C4-2B (cell line): Measurements from ENCODE around the gene DGKG.

ENCODE experiments used
- H3K27ac ChIP-seq: fragments of 450-650 bp; 2 replicates; pipeline ENCODE4 v1.5.1; 2017
- CTCF ChIP-seq: fragments of 450-650 bp; conservative IDR thresholded peaks from 2 replicates; pipeline ENCODE4 v1.5.1; 2017; ENCODE audit warnings: mild to moderate bottlenecking
- ZFX ChIP-seq: fragments of 450-650 bp; IDR thresholded peaks from 2 replicates; pipeline ENCODE4 v1.6.1; 2017

The DGKG gene

GRCh38 chr3:186141790-186142189 lies 220.2 kb downstream of the DGKG start:
- no peak for TF ChIP-seq CTCF
- no peak for TF ChIP-seq ZFX
- no peak overlapping the region for H3K27ac ChIP-seq

DNA sequence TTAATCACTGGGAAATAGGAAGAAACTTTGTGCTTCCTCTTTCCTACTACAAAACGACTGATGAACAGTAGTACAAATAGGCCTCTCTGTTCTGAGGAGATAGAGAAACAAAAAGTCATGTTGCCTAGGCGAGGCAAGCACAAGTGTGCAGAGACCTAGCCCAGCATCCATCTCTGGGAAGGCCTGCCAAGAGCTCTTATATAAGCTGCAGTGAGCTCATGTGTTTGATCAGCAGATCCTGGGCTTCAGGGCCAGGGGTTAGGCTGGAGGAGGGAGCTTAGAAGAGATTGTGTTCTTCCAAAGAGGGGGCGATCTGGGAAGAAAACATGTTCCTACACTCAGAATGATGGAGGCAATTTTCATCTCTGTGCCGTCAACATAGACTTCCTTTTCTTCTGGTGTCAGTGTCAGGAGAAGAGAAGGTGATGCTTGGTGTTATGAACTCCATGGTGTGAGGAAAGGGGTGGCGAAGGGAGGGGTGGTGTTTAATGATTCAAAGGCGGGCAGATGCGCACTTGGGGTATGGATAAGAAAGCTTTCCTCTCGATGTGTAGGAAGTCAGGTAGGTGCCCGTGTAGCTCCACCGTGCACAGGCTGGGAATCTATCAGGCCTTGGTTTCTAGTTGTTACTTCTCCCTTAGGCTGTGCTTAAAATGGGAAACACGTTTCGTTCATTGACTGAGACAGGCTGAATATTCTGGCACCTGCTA lies 223.6 kb downstream of the DGKG start:
- TF ChIP-seq CTCF, result no peak
- no peak for TF ChIP-seq ZFX
- H3K27ac ChIP-seq, result no peak overlapping the region

GRCh38 chr3:186137051-186137685 lies 224.9 kb downstream of the DGKG start:
- TF ChIP-seq ZFX, result no peak
- H3K27ac ChIP-seq, result no peak overlapping the region

GRCh38 chr3:186133980-186134379 lies 228.1 kb downstream of the DGKG start:
- H3K27ac ChIP-seq, result no peak overlapping the region
- TF ChIP-seq ZFX (no peak), CTCF (no peak)

DNA sequence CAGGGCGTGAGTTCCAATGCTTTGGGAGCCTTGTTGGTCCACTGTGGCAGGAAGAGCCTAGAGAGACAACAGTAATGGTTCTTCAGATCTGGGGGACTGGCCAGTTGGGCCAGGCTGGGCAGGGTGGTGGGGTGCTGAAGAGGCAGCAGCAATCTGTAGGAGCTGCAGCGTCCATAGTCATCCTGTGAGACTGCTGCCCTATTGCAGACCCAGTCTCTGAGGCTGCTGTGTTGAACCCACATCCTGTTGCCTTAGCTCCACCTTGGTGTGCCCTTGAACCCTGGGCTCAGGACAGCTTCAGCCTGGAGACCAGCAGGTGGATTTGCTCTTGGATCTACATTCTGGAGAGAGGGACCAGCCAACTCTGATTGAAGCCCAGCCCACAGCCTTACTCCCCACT lies 229.5 kb downstream of the DGKG start:
- no peak overlapping the region for H3K27ac ChIP-seq
- no peak for TF ChIP-seq CTCF
- no peak for TF ChIP-seq ZFX

- no peak for TF ChIP-seq CTCF
Measured at GRCh38 chr3:186129206-186129605, 232.8 kb downstream of the DGKG start.

GRCh38 chr3:186128158-186128557 lies 233.9 kb downstream of the DGKG start:
- TF ChIP-seq ZFX, result no peak
- TF ChIP-seq CTCF, result no peak
- no peak overlapping the region for H3K27ac ChIP-seq

More at GRCh38 chr3:186129206-186129605, 232.8 kb downstream of the DGKG start:
- H3K27ac ChIP-seq, result no peak overlapping the region

DNA sequence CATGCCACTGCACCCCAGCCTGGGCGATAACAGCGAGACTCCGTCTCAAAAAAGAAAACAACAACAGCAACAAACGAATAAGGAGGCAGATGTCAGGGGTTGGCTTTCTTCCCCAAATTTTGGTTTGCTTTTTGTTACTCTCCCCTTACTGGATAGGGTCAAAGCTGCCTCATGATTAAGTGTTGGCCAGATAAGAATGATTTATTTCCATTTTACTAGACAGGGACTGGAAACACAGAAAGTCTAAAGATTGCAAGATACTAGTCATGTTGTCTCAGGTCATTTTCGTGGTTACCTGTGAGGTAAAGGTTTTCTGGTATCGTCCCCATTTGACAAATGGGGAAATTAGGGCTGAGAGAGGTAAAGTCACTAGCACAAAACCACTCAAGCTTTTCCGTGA lies 234.6 kb downstream of the DGKG start:
- TF ChIP-seq CTCF (no peak), ZFX (no peak)
- H3K27ac ChIP-seq, result no peak overlapping the region
